DMS 273 (cell line): ENCODE data around the gene ATP7B.
"Not testable (repeated sequence)": the region's sequence is repeated elsewhere in the genome, so short reads cannot be mapped to it uniquely, and the experiment has no call there.

ENCODE experiments used
- DNase-seq: peaks from one replicate; lab custom pipeline; 2025; ENCODE audit not compliant: unreplicated experiment; lab: John Stamatoyannopoulos, UW

Gene ATP7B

GRCh38 chr13:51924756-51925544 is 86.3 kb downstream of the ATP7B start:
- no peak for DNase-seq

- DNase-seq: peak; percentile 21
These were observed 87.2 kb downstream of the ATP7B start for GRCh38 chr13:51923983-51924539.

- no peak for DNase-seq
These were observed 88.3 kb downstream of the ATP7B start for GRCh38 chr13:51922771-51923480.

- no peak for DNase-seq
These were observed 89.2 kb downstream of the ATP7B start for GRCh38 chr13:51921790-51922740.

GRCh38 chr13:51920786-51921185 is 90.5 kb downstream of the ATP7B start:
- no peak for DNase-seq

- no peak for DNase-seq
These were observed 91.0 kb downstream of the ATP7B start for GRCh38 chr13:51920267-51920666.

GRCh38 chr13:51919531-51919930 is 91.7 kb downstream of the ATP7B start:
- DNase-seq: no peak

- DNase-seq: no peak
These were observed 94.3 kb downstream of the ATP7B start for GRCh38 chr13:51916962-51917361.

GRCh38 chr13:51916051-51916818 is 95.0 kb downstream of the ATP7B start:
- no peak for DNase-seq

- no peak for DNase-seq
These were observed 97.1 kb downstream of the ATP7B start for GRCh38 chr13:51914137-51914493.

- DNase-seq: no peak
These were observed 97.7 kb downstream of the ATP7B start for GRCh38 chr13:51913421-51914136.

- DNase-seq: no peak
These were observed 98.6 kb downstream of the ATP7B start for GRCh38 chr13:51912511-51913225.

GRCh38 chr13:51912091-51912490 is 99.2 kb downstream of the ATP7B start:
- no peak for DNase-seq

GRCh38 chr13:51910508-51910907 is 100.7 kb downstream of the ATP7B start:
- no peak for DNase-seq

GRCh38 chr13:51909265-51909664 is 102.0 kb downstream of the ATP7B start:
- DNase-seq: not testable (repeated sequence)

GRCh38 chr13:51907040-51907732 is 104.1 kb downstream of the ATP7B start:
- no peak for DNase-seq

- DNase-seq: no peak
These were observed 104.7 kb downstream of the ATP7B start for GRCh38 chr13:51906581-51906980.

- no peak for DNase-seq
These were observed 105.5 kb downstream of the ATP7B start for GRCh38 chr13:51905787-51906186.
